Trophoblast cell (in vitro differentiated cells and primary cell): Measurements from ENCODE around the gene HERC2.
"Not testable (repeated sequence)": the region's sequence is repeated elsewhere in the genome, so short reads cannot be mapped to it uniquely, and the experiment has no call there.

Experiments
- DNase-seq, 2 donors: peaks; one replicate each; pipeline ENCODE4 v3.0.0-alpha.2; 2016
- H2AFZ ChIP-seq: 2 replicates; pipeline ENCODE4 v1.6.1; 2013; ENCODE audit warnings: low read length, moderate library complexity, mild to moderate bottlenecking; ENCODE audit not compliant: insufficient read depth, poor library complexity
- H2AK5ac ChIP-seq: 2 replicates; pipeline ENCODE4 v1.6.1; 2013; ENCODE audit warnings: mild to moderate bottlenecking, low read length
- H2BK120ac ChIP-seq: 2 replicates; pipeline ENCODE4 v1.6.1; 2013; ENCODE audit warnings: low read length, mild to moderate bottlenecking, moderate library complexity; ENCODE audit not compliant: insufficient read depth, poor library complexity
- H2BK12ac ChIP-seq: 2 replicates; pipeline ENCODE4 v1.6.1; 2013; ENCODE audit warnings: mild to moderate bottlenecking, low read length, moderate library complexity
- H2BK5ac ChIP-seq: 2 replicates; pipeline ENCODE4 v1.6.1; 2013; ENCODE audit warnings: low read length, low read depth, moderate library complexity, mild to moderate bottlenecking; ENCODE audit not compliant: poor library complexity
- H3K14ac ChIP-seq: 2 replicates; pipeline ENCODE4 v1.6.1; 2013; ENCODE audit warnings: mild to moderate bottlenecking, low read length
- H3K18ac ChIP-seq: 2 replicates; pipeline ENCODE4 v1.6.1; 2013; ENCODE audit warnings: mild to moderate bottlenecking, low read length
- H3K23ac ChIP-seq: 2 replicates; pipeline ENCODE4 v1.6.1; 2013; ENCODE audit warnings: low read length
- H3K27ac ChIP-seq: 2 replicates; pipeline ENCODE4 v1.5.1; 2013; ENCODE audit warnings: low read depth, mild to moderate bottlenecking, inconsistent platforms, low read length, moderate library complexity
- H3K27me3 ChIP-seq: 2 replicates; pipeline ENCODE4 v1.6.1; 2013; ENCODE audit warnings: inconsistent platforms, mild to moderate bottlenecking, low read length, moderate library complexity; ENCODE audit not compliant: insufficient read depth
- H3K36me3 ChIP-seq, 2 experiments: 1 replicate in 1 of 2; 2 replicates in 1 of 2; pipeline ENCODE4 v1.6.1; 2013; ENCODE audit warnings: low read length in 2 of 2, mild to moderate bottlenecking in 2 of 2, moderate library complexity in 1 of 2; ENCODE audit not compliant: insufficient read depth in 2 of 2, control insufficient read depth in 1 of 2
- H3K4ac ChIP-seq: 2 replicates; pipeline ENCODE4 v1.6.1; 2013; ENCODE audit warnings: low read depth, mild to moderate bottlenecking, low read length, moderate library complexity
- H3K4me1 ChIP-seq, 2 experiments: 1 replicate in 1 of 2; 2 replicates in 1 of 2; pipeline ENCODE4 v1.6.1; 2013; ENCODE audit warnings: low read length in 2 of 2, mild to moderate bottlenecking in 2 of 2, moderate library complexity in 1 of 2; ENCODE audit not compliant: insufficient read depth in 2 of 2, control insufficient read depth in 1 of 2
- H3K4me2 ChIP-seq: 2 replicates; pipeline ENCODE4 v1.6.1; 2013; ENCODE audit warnings: inconsistent platforms, mild to moderate bottlenecking, low read length, moderate library complexity
- H3K4me3 ChIP-seq: 2 replicates; pipeline ENCODE4 v1.5.1; 2013; ENCODE audit warnings: mild to moderate bottlenecking, low read depth, low read length, inconsistent platforms
- H3K79me1 ChIP-seq: one replicate; pipeline ENCODE4 v1.6.1; 2013; ENCODE audit warnings: low read length
- H3K79me2 ChIP-seq: 2 replicates; pipeline ENCODE4 v1.6.1; 2013; ENCODE audit warnings: low read length, mild to moderate bottlenecking; ENCODE audit not compliant: control insufficient read depth, insufficient read depth, poor library complexity
- H3K9ac ChIP-seq: 2 replicates; pipeline ENCODE4 v1.6.1; 2013; ENCODE audit warnings: mild to moderate bottlenecking, low read length
- H3K9me3 ChIP-seq: 2 replicates; pipeline ENCODE4 v1.6.1; 2013; ENCODE audit warnings: low read depth, mild to moderate bottlenecking, control low read depth, inconsistent platforms, low read length; ENCODE audit not compliant: insufficient read depth
- H4K12ac ChIP-seq: 2 replicates; pipeline ENCODE4 v1.6.1; 2013; ENCODE audit warnings: low read depth, mild to moderate bottlenecking, low read length, moderate library complexity
- H4K8ac ChIP-seq: 2 replicates; pipeline ENCODE4 v1.6.1; 2013; ENCODE audit warnings: low read depth, mild to moderate bottlenecking, low read length, moderate library complexity
- H4K91ac ChIP-seq: one replicate; pipeline ENCODE4 v1.6.1; 2013; ENCODE audit warnings: low read depth, mild to moderate bottlenecking, low read length, moderate library complexity
- WGBS: extraction: QIAGEN DNeasy Blood & Tissue Kit; methylation state at CpG from one replicate; pipeline ENCODE4 v1.1.7; 2013; ENCODE audit warnings: missing lambda C conversion rate; ENCODE audit not compliant: insufficient read length, insufficient coverage; ENCODE audit errors: extremely low coverage; 5-methylcytosine and 5-hydroxymethylcytosine counted together

The HERC2 gene

GRCh38 chr15:28123408-28124023 lies 198.5 kb downstream of the HERC2 start:
- H3K4me3 ChIP-seq, result no peak overlapping the region
- no peak overlapping the region for H4K91ac ChIP-seq
- no peak overlapping the region for H3K27ac ChIP-seq
- no peaks in the 10 kb centered on the region for H3K4me1 ChIP-seq
- no peak overlapping the region for H2AK5ac ChIP-seq
- H3K36me3 ChIP-seq, result peaks cover 29 to 42% of the 10 kb centered on the region in 2 experiments
- no peak overlapping the region for H3K9ac ChIP-seq
- no peak overlapping the region for H3K4me2 ChIP-seq
- H4K12ac ChIP-seq, result no peak overlapping the region
- no peak overlapping the region for H2BK120ac ChIP-seq
- H3K14ac ChIP-seq, result no peak overlapping the region
- peak; percentile 75 to 77 for DNase-seq
- H3K23ac ChIP-seq, result no peak overlapping the region
- no CpG with 5 or more reads among the region's 6 CpGs for WGBS
- H3K4ac ChIP-seq, result no peak overlapping the region
- H4K8ac ChIP-seq, result no peak overlapping the region
- H2AFZ ChIP-seq, result no peak overlapping the region
- no peaks in the 10 kb centered on the region for H3K27me3 ChIP-seq
- H3K79me2 ChIP-seq, result no peaks in the 10 kb centered on the region
- no peak overlapping the region for H2BK12ac ChIP-seq
- H3K9me3 ChIP-seq, result no peaks in the 10 kb centered on the region
- no peak overlapping the region for H2BK5ac ChIP-seq
- no peaks in the 10 kb centered on the region for H3K79me1 ChIP-seq
- no peak overlapping the region for H3K18ac ChIP-seq

GRCh38 chr15:28122038-28122949 lies 199.7 kb downstream of the HERC2 start:
- no CpG with 5 or more reads among the region's 28 CpGs for WGBS
- Histone ChIP-seq H3K9me3 (peaks cover 3% of the 10 kb centered on the region), H3K4me1 (no peaks in the 10 kb centered on the region), H3K4me2 (no peak overlapping the region), H3K36me3 (peaks cover 34 to 46% of the 10 kb centered on the region in 2 experiments), H3K79me1 (no peaks in the 10 kb centered on the region), H2AFZ (no peak overlapping the region), H2BK120ac (no peak overlapping the region), H2BK12ac (no peak overlapping the region), H3K4ac (no peak overlapping the region), H4K8ac (no peak overlapping the region), H3K18ac (no peak overlapping the region), H3K27me3 (no peaks in the 10 kb centered on the region), H2BK5ac (no peak overlapping the region), H2AK5ac (no peak overlapping the region), H3K4me3 (no peak overlapping the region), H4K12ac (no peak overlapping the region), H3K79me2 (no peaks in the 10 kb centered on the region), H3K9ac (no peak overlapping the region), H3K23ac (no peak overlapping the region), H4K91ac (no peak overlapping the region), H3K27ac (no peak overlapping the region), H3K14ac (no peak overlapping the region)
- DNase-seq, result no peak

DNA sequence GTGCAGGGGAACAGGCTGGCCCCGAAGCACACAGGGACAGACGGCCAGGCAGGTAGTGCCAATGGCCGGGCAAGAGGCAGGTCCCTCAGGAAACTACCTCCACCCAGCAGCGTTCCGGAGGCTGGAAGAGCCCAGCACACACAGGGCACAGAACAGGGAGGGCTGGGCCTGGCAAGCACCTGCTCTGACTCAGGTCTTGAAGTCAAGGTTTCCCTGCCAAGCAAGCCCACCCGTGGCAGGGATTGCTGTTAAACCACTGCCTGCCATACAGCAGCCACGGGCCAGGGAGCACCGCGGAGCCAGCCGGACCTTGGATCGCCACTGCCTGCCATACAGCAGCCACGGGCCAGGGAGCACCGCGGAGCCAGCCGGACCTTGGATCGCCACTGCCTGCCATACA lies 200.4 kb downstream of the HERC2 start:
- not testable (repeated sequence) for H3K18ac ChIP-seq, H4K12ac ChIP-seq, H2BK12ac ChIP-seq, H2BK120ac ChIP-seq, H3K4me2 ChIP-seq, H2AK5ac ChIP-seq, H4K91ac ChIP-seq, H3K4me1 ChIP-seq, H3K27ac ChIP-seq, H4K8ac ChIP-seq, DNase-seq, H2BK5ac ChIP-seq, H2AFZ ChIP-seq, H3K79me2 ChIP-seq, H3K4ac ChIP-seq, H3K23ac ChIP-seq, H3K9ac ChIP-seq, H3K79me1 ChIP-seq, H3K14ac ChIP-seq, H3K4me3 ChIP-seq, H3K9me3 ChIP-seq, H3K27me3 ChIP-seq
- WGBS, result no CpG with 5 or more reads among the region's 16 CpGs
- H3K36me3 ChIP-seq, result peaks cover 37 to 49% of the 10 kb centered on the region in 2 experiments

- WGBS, result no CpG with 5 or more reads among the region's 4 CpGs
- DNase-seq, result no peak
Measured at GRCh38 chr15:28120359-28120640, 201.7 kb downstream of the HERC2 start.

More at GRCh38 chr15:28120359-28120640, 201.7 kb downstream of the HERC2 start:
- no peak overlapping the region for H2BK5ac ChIP-seq
- no peak overlapping the region for H3K4me2 ChIP-seq
- H3K27ac ChIP-seq, result no peak overlapping the region
- no peak overlapping the region for H3K4ac ChIP-seq
- H3K79me1 ChIP-seq, result no peaks in the 10 kb centered on the region
- no peak overlapping the region for H2AFZ ChIP-seq
- H3K79me2 ChIP-seq, result no peaks in the 10 kb centered on the region
- H3K4me3 ChIP-seq, result no peak overlapping the region
- H2BK12ac ChIP-seq, result no peak overlapping the region
- H4K91ac ChIP-seq, result no peak overlapping the region
- no peak overlapping the region for H2BK120ac ChIP-seq
- no peak overlapping the region for H3K9ac ChIP-seq
- no peaks in the 10 kb centered on the region for H3K4me1 ChIP-seq
- H4K8ac ChIP-seq, result no peak overlapping the region
- peaks cover 4% of the 10 kb centered on the region for H3K9me3 ChIP-seq
- H3K18ac ChIP-seq, result no peak overlapping the region
- no peaks in the 10 kb centered on the region for H3K27me3 ChIP-seq
- peaks cover 44 to 54% of the 10 kb centered on the region in 2 experiments for H3K36me3 ChIP-seq
- no peak overlapping the region for H3K23ac ChIP-seq
- no peak overlapping the region for H2AK5ac ChIP-seq
- no peak overlapping the region for H4K12ac ChIP-seq
- H3K14ac ChIP-seq, result no peak overlapping the region
